Cerebellar nuclear complex (tissue), 1 donor: ENCODE results near the gene ERLEC1.
"Not testable (repeated sequence)": the region's sequence is repeated elsewhere in the genome, so short reads cannot be mapped to it uniquely, and the experiment has no call there.

Source experiments
- DNase-seq, 2 experiments: peaks; one replicate each; lab custom pipeline; 2025; lab: John Stamatoyannopoulos, UW

ERLEC1 gene

GRCh38 chr2:53840580-53840979 is 53.7 kb downstream of the ERLEC1 start:
- no peak for DNase-seq

GRCh38 chr2:53841651-53842050 is 54.8 kb downstream of the ERLEC1 start:
- not testable (repeated sequence) for DNase-seq

GRCh38 chr2:53842891-53843290 is 56.0 kb downstream of the ERLEC1 start:
- DNase-seq: no peak

GRCh38 chr2:53843595-53843994 is 56.8 kb downstream of the ERLEC1 start:
- no peak for DNase-seq

GRCh38 chr2:53848062-53848461 is 61.2 kb downstream of the ERLEC1 start:
- DNase-seq: no peak

- not testable (repeated sequence) for DNase-seq
These were observed 64.4 kb downstream of the ERLEC1 start for GRCh38 chr2:53851052-53851757.

GRCh38 chr2:53852532-53852931 is 65.7 kb downstream of the ERLEC1 start:
- no peak for DNase-seq

- no peak for DNase-seq
These were observed 67.8 kb downstream of the ERLEC1 start for GRCh38 chr2:53854678-53855077.

- DNase-seq: no peak
These were observed 69.4 kb downstream of the ERLEC1 start for GRCh38 chr2:53856272-53856671.

GRCh38 chr2:53859206-53860181 is 72.7 kb downstream of the ERLEC1 start, which contains the start of gene GPR75:
GPR75 (minus strand) TSS chr2:53859967; CDS start chr2:53854756, 5,211 bp downstream.
- DNase-seq: peak in 1 of 2 experiments; percentile 8

- DNase-seq: no peak
These were observed 75.0 kb downstream of the ERLEC1 start for GRCh38 chr2:53861824-53862223.

- no peak for DNase-seq
These were observed 76.8 kb downstream of the ERLEC1 start for GRCh38 chr2:53863538-53864227.

- DNase-seq: no peak
These were observed 78.4 kb downstream of the ERLEC1 start for GRCh38 chr2:53865264-53865663.

GRCh38 chr2:53865962-53866361 is 79.1 kb downstream of the ERLEC1 start:
- no peak for DNase-seq

GRCh38 chr2:53867169-53867568 is 80.3 kb downstream of the ERLEC1 start:
- DNase-seq: no peak

- DNase-seq: no peak
These were observed 80.9 kb downstream of the ERLEC1 start for GRCh38 chr2:53867773-53868172.
